Central memory CD8-positive, alpha-beta T cell (primary cell): ENCODE results near the gene ARFGEF3.
"Not testable (repeated sequence)": the region's sequence is repeated elsewhere in the genome, so short reads cannot be mapped to it uniquely, and the experiment has no call there.

Source experiments
- ATAC-seq: fragments of 150-1000 bp; cut with Tn5 transposase; replicated peaks from 2 replicates; pipeline ENCODE4 v1.10.0; 2022; ENCODE audit warnings: mild to moderate bottlenecking, moderate FRiP score, moderate number of reproducible peaks; ENCODE audit not compliant: poor library complexity, severe bottlenecking; ENCODE audit errors: extremely low read depth
- DNase-seq, 2 donors: peaks; one replicate each; pipeline ENCODE4 v3.0.0; 2021; ENCODE audit warnings: low spot score in 2 of 2
- H3K27ac Mint-ChIP-seq: one replicate; pipeline ENCODE4 v1.8.0; 2022; ENCODE audit warnings: low read depth, mild to moderate bottlenecking, moderate library complexity, mixed read lengths
- H3K27me3 Mint-ChIP-seq: one replicate; pipeline ENCODE4 v1.8.0; 2022; ENCODE audit warnings: mixed read lengths
- H3K36me3 Mint-ChIP-seq: one replicate; pipeline ENCODE4 v1.8.0; 2022; ENCODE audit warnings: mild to moderate bottlenecking, moderate library complexity, mixed read lengths; ENCODE audit not compliant: insufficient read depth
- H3K4me1 Mint-ChIP-seq: one replicate; pipeline ENCODE4 v1.8.0; 2022; ENCODE audit warnings: mixed read lengths
- H3K4me3 Mint-ChIP-seq: one replicate; pipeline ENCODE4 v1.8.0; 2022; ENCODE audit warnings: mild to moderate bottlenecking, moderate library complexity, mixed read lengths
- H3K9me3 Mint-ChIP-seq: one replicate; pipeline ENCODE4 v1.8.0; 2022; ENCODE audit warnings: mixed read lengths

Gene ARFGEF3

GRCh38 chr6:138204792-138205384 lies 43.1 kb downstream of the ARFGEF3 start:
- no peaks in the 10 kb centered on the region for H3K4me1 Mint-ChIP-seq
- no peaks in the 10 kb centered on the region for H3K9me3 Mint-ChIP-seq
- no peak overlapping the region for H3K4me3 Mint-ChIP-seq
- no peak for DNase-seq
- no peaks in the 10 kb centered on the region for H3K36me3 Mint-ChIP-seq
- no peak for ATAC-seq
- H3K27me3 Mint-ChIP-seq: peaks cover 66% of the 10 kb centered on the region
- no peak overlapping the region for H3K27ac Mint-ChIP-seq

- Mint-ChIP-seq H3K36me3 (no peaks in the 10 kb centered on the region), H3K4me3 (no peak overlapping the region), H3K4me1 (no peaks in the 10 kb centered on the region), H3K27ac (no peak overlapping the region), H3K27me3 (peaks cover 66% of the 10 kb centered on the region), H3K9me3 (no peaks in the 10 kb centered on the region)
- ATAC-seq: no peak
- DNase-seq: no peak
Measured at GRCh38 chr6:138205437-138206094, 43.8 kb downstream of the ARFGEF3 start.

- DNase-seq: no peak
- H3K27me3 Mint-ChIP-seq: peaks cover 62% of the 10 kb centered on the region
- H3K36me3 Mint-ChIP-seq: no peaks in the 10 kb centered on the region
- H3K9me3 Mint-ChIP-seq: no peaks in the 10 kb centered on the region
- no peak overlapping the region for H3K27ac Mint-ChIP-seq
- no peaks in the 10 kb centered on the region for H3K4me1 Mint-ChIP-seq
- no peak overlapping the region for H3K4me3 Mint-ChIP-seq
- ATAC-seq: no peak
Measured at GRCh38 chr6:138206862-138207261, 45.1 kb downstream of the ARFGEF3 start.

- Mint-ChIP-seq H3K9me3 (no peaks in the 10 kb centered on the region), H3K4me1 (no peaks in the 10 kb centered on the region), H3K27me3 (peaks cover 68% of the 10 kb centered on the region), H3K27ac (no peak overlapping the region), H3K4me3 (no peak overlapping the region), H3K36me3 (no peaks in the 10 kb centered on the region)
- DNase-seq: no peak
- ATAC-seq: no peak
Measured at GRCh38 chr6:138211048-138211581, 49.4 kb downstream of the ARFGEF3 start.

- ATAC-seq (no peak), DNase-seq (no peak)
- Mint-ChIP-seq H3K36me3 (no peaks in the 10 kb centered on the region), H3K9me3 (no peaks in the 10 kb centered on the region), H3K27me3 (peaks cover 68% of the 10 kb centered on the region), H3K27ac (no peak overlapping the region), H3K4me1 (no peaks in the 10 kb centered on the region), H3K4me3 (no peak overlapping the region)
Measured at GRCh38 chr6:138211601-138212000, 49.9 kb downstream of the ARFGEF3 start.

GRCh38 chr6:138212530-138212929 lies 50.8 kb downstream of the ARFGEF3 start:
- peaks cover 66% of the 10 kb centered on the region for H3K27me3 Mint-ChIP-seq
- not testable (repeated sequence) for H3K27ac Mint-ChIP-seq, H3K4me3 Mint-ChIP-seq

GRCh38 chr6:138215093-138215782 lies 53.5 kb downstream of the ARFGEF3 start:
- H3K4me1 Mint-ChIP-seq: no peaks in the 10 kb centered on the region
- H3K27ac Mint-ChIP-seq: no peak overlapping the region
- no peak overlapping the region for H3K4me3 Mint-ChIP-seq
- no peaks in the 10 kb centered on the region for H3K36me3 Mint-ChIP-seq
- ATAC-seq: no peak
- H3K9me3 Mint-ChIP-seq: no peaks in the 10 kb centered on the region
- DNase-seq: no peak
- peaks cover 66% of the 10 kb centered on the region for H3K27me3 Mint-ChIP-seq

More at GRCh38 chr6:138212530-138212929, 50.8 kb downstream of the ARFGEF3 start:
- H3K9me3 Mint-ChIP-seq, H3K36me3 Mint-ChIP-seq, H3K4me1 Mint-ChIP-seq, ATAC-seq, DNase-seq: not testable (repeated sequence)

GRCh38 chr6:138218449-138218848 lies 56.7 kb downstream of the ARFGEF3 start, which contains the start of gene PBOV1:
PBOV1 (minus strand) TSS chr6:138218491; CDS start chr6:138218395, 96 bp downstream.
- Mint-ChIP-seq H3K27ac (no peak within 1 kb of the TSS), H3K4me1 (no peaks in the 10 kb centered on the region), H3K27me3 (peaks cover 82% of the 10 kb centered on the region), H3K9me3 (no peaks in the 10 kb centered on the region), H3K36me3 (no peaks in the 10 kb centered on the region), H3K4me3 (no peak within 1 kb of the TSS)
- ATAC-seq (no peak), DNase-seq (no peak)

- no peaks in the 10 kb centered on the region for H3K9me3 Mint-ChIP-seq
- H3K4me3 Mint-ChIP-seq: no peak overlapping the region
- DNase-seq (no peak), ATAC-seq (no peak)
- H3K27ac Mint-ChIP-seq: no peak overlapping the region
- no peaks in the 10 kb centered on the region for H3K36me3 Mint-ChIP-seq
- no peaks in the 10 kb centered on the region for H3K4me1 Mint-ChIP-seq
- H3K27me3 Mint-ChIP-seq: peaks cover 83% of the 10 kb centered on the region
Measured at GRCh38 chr6:138219398-138219797, 57.7 kb downstream of the ARFGEF3 start.

- H3K36me3 Mint-ChIP-seq: no peaks in the 10 kb centered on the region
- DNase-seq (no peak), ATAC-seq (no peak)
- H3K27me3 Mint-ChIP-seq: peaks cover 83% of the 10 kb centered on the region
- no peak overlapping the region for H3K4me3 Mint-ChIP-seq
- H3K9me3 Mint-ChIP-seq: no peaks in the 10 kb centered on the region
- no peak overlapping the region for H3K27ac Mint-ChIP-seq
- H3K4me1 Mint-ChIP-seq: no peaks in the 10 kb centered on the region
Measured at GRCh38 chr6:138219901-138220300, 58.2 kb downstream of the ARFGEF3 start.

GRCh38 chr6:138222901-138223546 lies 61.3 kb downstream of the ARFGEF3 start:
- H3K36me3 Mint-ChIP-seq: no peaks in the 10 kb centered on the region
- H3K4me1 Mint-ChIP-seq: no peaks in the 10 kb centered on the region
- H3K27ac Mint-ChIP-seq: no peak overlapping the region
- ATAC-seq (no peak), DNase-seq (no peak)
- H3K4me3 Mint-ChIP-seq: no peak overlapping the region
- peaks cover 87% of the 10 kb centered on the region for H3K27me3 Mint-ChIP-seq
- no peaks in the 10 kb centered on the region for H3K9me3 Mint-ChIP-seq

- Mint-ChIP-seq H3K4me1 (no peaks in the 10 kb centered on the region), H3K27me3 (peaks cover 76% of the 10 kb centered on the region), H3K27ac (no peak overlapping the region), H3K9me3 (no peaks in the 10 kb centered on the region), H3K4me3 (no peak overlapping the region), H3K36me3 (no peaks in the 10 kb centered on the region)
- ATAC-seq (no peak), DNase-seq (no peak)
Measured at GRCh38 chr6:138225953-138226352, 64.2 kb downstream of the ARFGEF3 start.
